H1 (cell line): ENCODE results near the gene PTER. TPM values are rescaled to one million over a fixed set of nuclear protein-coding genes. Genes with fewer than 3 reads are reported as not detected.

ENCODE experiments used
- EZH2 ChIP-seq: fragments of 200-600 bp; sonication (generic); IDR thresholded peaks from 2 replicates; pipeline ENCODE4 v1.7.1; 2012; ENCODE audit warnings: low read depth, mild to moderate bottlenecking, moderate library complexity, low read length, inconsistent platforms; ENCODE audit not compliant: severe bottlenecking
- FOSL1 ChIP-seq: IDR thresholded peaks from 2 replicates; pipeline ENCODE4 v1.6.1; 2011; ENCODE audit warnings: mild to moderate bottlenecking, low read depth, low read length, moderate library complexity; ENCODE audit not compliant: insufficient read depth
- NANOG ChIP-seq: IDR thresholded peaks from 2 replicates; pipeline ENCODE4 v1.6.1; 2011; ENCODE audit warnings: low read length, low read depth, mild to moderate bottlenecking, inconsistent platforms; ENCODE audit not compliant: insufficient read depth, poor library complexity, severe bottlenecking
- POU5F1 ChIP-seq: IDR thresholded peaks from 2 replicates; pipeline ENCODE4 v1.6.1; 2011; ENCODE audit warnings: low read depth, mild to moderate bottlenecking, low read length, moderate library complexity
- RXRA ChIP-seq: IDR thresholded peaks from 2 replicates; pipeline ENCODE4 v1.6.1; 2011; ENCODE audit warnings: low read depth, mild to moderate bottlenecking, low read length, moderate library complexity; ENCODE audit not compliant: insufficient read depth
- TEAD4 ChIP-seq: IDR thresholded peaks from 2 replicates; pipeline ENCODE4 v1.6.1; 2012; ENCODE audit warnings: low read depth, low read length, inconsistent platforms, mixed read lengths
- polyA plus RNA-seq, 7 experiments: library from polyadenylated mRNA; depleted of rRNA in 3 of 7; stranded (reverse) in 5 of 7; unstranded in 2 of 7; fragments of >200 nt in 5 of 7; fragments of 200-250 nt in 2 of 7; gene quantifications; 1 replicate in 5 of 7; 2 replicates in 1 of 7; 4 replicates in 1 of 7; pipeline versions ENCODE4 v1.2.1 to v1.2.3, GENCODE V29; 2011 to 2013; ENCODE audit warnings: missing spikeins in 2 of 7, mixed read lengths in 2 of 7
- total RNA-seq: library from RNA; stranded (reverse); fragmentation: NEBNext Ultra II Directional; extraction: Animal tissue kit (Norgen Biotek cat#: 25700); gene quantifications from 2 replicates; pipeline ENCODE4 v1.2.1, GENCODE V29; 2021

PTER gene
- total and polyA plus RNA-seq, 2 of the 8 experiments (the other 6 are each of a cell fraction or from before 2014, with no cell fraction given): 4.4 to 7.8 TPM

DNA sequence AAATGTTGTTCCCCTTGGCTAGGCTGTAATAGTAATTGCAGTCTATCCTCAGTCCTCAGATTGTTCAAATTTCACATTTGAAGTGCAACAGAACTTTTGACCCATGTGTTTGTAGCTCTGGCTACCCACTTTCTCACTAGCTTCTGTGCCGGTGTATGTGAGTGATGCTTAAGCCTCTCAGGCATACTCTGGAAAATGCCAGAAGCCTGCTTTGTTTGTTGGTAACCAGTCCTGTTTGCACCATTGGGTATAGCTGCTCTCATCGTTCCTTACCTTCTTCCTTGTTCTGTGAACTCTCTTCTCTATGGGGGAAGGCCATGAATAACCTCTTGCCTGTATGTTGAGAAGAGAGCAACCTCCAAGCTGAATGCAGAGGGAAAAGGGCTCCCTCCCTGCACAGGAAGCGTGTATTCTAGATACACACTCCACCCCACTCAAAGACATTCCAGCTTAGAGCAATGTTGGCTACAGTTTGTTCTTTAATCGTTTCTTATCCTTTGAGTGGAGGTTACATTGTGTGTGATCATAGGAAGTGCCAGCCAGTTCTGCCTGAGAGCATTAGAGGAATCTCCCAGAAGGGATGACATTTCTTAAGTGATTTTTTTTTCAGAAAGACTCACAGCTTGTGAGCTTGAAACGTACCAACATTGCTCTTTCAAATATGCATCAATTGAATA is 44.4 kb downstream of the PTER start (continued):
- no peak for TF ChIP-seq TEAD4
- TF ChIP-seq RXRA: no peak
- TF ChIP-seq POU5F1: no peak
- TF ChIP-seq EZH2: no peak
- no peak for TF ChIP-seq FOSL1
- no peak for TF ChIP-seq NANOG
